Measurements from ENCODE around the gene ARHGDIG.

ARHGDIG gene

GRCh38 chr16:281660-282255 is 1.4 kb downstream of the ARHGDIG start:
- DNase-seq: no peak

DNA sequence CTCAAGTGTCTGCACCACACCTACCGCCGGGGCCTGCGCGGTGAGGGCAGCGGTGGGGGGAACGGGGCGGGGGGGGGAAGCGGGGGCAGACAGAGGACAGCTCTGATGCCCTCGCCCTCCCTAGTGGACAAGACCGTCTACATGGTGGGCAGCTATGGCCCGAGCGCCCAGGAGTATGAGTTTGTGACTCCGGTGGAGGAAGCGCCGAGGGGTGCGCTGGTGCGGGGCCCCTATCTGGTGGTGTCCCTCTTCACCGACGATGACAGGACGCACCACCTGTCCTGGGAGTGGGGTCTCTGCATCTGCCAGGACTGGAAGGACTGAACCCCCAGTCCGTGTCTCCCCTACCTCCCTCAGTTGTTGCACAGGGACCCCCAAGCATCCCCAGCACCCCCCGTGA is 2.1 kb downstream of the ARHGDIG start:
- no peak for DNase-seq

DNA sequence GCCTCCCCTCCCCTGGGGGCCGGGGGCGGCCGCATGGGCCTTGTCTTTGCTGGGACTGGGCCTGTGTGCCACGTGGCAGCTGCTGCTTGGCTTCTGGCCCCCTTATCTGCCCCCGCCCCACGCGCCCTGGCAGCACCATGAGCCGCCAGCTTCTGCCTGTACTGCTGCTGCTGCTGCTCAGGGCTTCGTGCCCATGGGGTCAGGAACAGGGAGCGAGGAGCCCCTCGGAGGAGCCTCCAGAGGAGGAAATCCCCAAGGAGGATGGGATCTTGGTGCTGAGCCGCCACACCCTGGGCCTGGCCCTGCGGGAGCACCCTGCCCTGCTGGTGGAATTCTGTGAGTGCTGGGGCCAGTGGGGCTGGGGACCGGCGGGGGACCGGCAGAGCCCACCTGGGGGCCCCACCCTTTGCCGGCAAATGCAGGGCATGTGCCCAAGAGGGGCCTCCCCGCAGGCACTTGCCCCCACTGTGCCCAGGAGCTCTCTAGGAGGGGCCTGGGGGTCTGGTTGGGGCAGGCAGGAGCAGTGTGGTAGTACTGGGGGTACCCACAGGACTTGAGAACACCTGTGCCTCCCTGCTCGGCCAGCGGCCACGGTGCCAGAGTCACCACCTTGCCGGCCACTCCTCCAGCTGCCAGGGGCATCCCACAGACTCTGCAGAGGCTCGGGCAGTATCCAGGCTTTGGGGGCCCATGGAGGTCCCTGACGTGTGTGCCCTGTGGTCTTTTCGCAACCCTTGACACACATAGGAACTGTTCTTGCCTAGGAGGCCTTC is 2.8 kb downstream of the ARHGDIG start, which contains the start of gene PDIA2:
TSS of gene PDIA2 (plus strand) at position 132 of the 773 bp plus-strand sequence. CDS start at position 138, 6 bp downstream.
- DNase-seq: no peak

GRCh38 chr16:284204-285120 is 4.1 kb downstream of the ARHGDIG start:
- no peak for DNase-seq

- DNase-seq: no peak
These were observed 5.0 kb downstream of the ARHGDIG start for GRCh38 chr16:285146-286055.

GRCh38 chr16:286491-287297 is 6.3 kb downstream of the ARHGDIG start:
- DNase-seq: no peak

DNA sequence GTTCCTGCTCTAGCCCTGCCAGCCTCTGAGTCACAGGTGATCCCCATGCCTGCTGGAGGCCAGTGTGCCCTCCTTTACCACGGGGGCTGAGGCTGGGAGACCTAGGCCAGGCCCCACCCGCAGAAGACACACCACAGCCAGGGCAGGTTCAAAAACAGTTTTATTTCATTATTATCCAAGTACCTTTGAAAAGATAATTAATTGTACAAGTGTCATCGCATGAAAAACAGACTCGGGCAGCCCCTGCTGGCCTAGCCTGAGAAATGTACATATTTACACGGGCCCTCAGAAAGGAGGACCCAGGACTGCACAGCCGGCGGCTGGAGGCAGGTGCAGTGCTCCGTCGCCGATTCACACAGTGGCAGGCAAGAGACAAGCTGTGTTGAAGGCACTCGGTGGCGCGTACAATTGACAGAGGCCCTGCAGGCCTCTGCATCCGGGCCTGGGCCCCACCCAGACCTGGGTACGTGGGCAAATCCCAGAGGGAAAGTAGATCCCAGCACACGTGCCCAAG is 7.0 kb downstream of the ARHGDIG start:
- no peak for DNase-seq

DNA sequence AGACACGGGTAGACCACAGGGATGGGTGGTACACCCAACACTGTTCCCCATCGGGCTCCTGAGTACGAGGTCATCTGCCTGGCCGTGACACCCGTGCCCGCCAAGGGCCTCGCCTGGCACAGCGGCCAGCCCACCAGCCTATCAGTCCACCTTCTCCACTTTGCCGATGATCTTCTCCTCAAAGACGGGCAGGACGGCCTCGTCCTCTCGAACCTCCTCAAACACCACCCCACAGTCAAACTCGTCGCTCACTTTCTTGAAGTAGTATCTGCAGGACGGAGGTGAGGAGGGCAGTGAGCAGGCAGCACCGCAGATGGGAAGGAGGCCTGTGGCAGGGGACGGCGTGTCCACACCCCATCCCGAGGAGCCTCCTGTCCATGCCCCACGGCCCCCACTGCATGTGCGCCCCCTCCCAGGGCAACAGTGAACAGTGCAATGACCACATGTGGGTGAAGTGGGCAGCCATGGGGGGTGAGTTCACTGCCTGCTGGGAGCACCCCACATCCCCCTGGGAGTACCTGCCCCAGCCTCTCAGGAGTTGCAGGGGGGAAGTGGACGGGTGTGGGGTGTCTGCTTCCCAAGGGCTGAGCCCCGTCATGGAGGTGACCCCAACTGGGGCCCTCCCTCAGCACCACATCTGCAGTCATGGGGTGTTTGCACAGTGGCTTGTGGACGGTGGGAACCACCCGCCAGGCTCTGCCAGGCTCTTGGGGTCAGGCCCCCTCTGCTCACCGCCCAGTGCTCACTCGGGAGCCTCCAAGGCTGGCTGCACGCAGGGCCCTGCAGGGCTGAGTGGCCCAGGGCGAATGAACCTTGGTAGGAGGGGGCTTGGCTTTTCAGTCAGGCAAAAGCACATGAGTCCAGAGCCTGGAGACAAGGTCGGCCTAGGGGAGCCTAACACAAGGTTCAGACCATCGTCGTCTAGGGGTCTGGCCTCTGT is 7.9 kb downstream of the ARHGDIG start:
- DNase-seq: no peak

DNA sequence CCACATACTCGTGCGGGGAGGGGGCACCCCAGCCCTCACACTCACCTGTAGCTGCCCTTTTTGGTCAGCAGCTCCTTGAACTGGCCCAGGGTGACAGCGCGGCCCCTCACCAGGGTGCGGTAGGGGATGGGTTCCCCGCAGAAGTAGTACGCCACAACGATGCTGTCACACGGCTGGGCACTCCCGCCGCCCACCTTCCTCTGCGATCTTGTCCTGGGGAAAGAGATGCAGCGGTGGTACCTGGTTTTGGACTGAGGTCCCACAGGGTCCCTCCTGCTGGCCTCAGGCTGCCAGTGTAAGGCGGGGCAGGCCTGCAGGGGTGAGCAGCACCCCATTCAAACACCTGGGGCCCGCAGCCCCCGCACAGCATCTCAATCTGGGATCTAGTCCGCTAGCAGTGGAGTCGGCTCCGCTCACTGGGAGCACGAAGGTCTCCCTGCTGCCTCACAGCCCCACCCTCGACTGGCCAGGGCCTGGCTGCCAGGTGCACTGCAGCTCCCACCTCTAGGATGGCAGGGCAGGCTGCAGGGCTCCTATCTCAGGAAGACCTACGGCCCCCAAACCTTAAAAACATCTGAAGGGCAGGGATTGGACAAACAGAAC is 9.1 kb downstream of the ARHGDIG start:
- DNase-seq: no peak

DNA sequence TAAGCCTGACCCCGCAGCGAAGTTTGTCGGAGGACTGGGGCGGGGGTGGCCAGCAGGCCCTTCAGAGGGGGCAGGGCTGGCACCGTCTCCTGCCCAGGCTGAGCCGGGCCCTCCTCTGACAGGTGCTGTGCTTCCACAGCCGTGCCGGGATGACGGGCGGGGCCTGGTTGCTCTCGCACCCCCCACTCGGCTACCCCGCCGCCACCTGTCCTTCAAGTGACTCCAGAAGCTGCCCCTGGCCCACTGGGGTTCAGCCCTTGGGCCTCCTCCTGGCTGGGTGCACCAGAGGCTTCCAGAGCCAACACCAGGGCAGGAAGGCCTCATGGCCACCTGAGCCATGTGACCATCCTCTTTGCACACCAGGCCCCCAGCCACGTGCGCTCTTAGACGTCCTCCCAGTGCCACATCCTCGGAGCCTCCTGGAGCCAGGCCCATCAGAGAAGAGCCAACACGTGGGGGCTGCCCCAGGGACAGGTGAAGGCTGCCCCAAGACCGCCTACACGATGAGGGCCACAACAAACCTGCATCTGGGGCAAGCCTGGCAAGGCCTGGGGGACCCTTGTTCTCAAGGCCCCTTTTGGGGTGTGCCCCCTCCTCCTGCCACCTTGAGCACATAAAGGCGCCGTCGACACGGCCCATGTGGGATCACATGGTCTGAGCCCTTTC is 9.8 kb downstream of the ARHGDIG start:
- DNase-seq: no peak

- no peak for DNase-seq
These were observed 10.5 kb downstream of the ARHGDIG start for GRCh38 chr16:290681-291405.

DNA sequence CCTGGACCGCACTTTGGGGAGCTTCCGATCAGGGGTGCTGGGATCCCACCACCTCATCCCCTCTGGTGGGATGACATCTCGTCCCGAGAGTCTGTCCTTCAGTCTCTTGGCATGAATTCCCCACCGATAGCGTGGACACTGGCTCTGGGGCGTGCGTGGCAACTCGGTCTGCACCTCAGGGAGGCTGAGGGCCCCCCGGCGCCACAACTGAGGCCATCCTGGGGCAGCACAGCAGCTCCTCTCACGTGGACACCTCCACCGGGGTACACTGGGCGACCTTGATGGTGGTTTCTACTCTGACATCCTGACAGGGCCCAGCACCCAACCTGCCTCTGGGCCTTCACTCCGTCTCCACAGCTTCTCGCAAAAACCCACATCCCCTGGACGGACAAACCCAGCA is 11.1 kb downstream of the ARHGDIG start:
- DNase-seq: no peak

- DNase-seq: no peak
These were observed 12.8 kb downstream of the ARHGDIG start for GRCh38 chr16:293043-293775.

DNA sequence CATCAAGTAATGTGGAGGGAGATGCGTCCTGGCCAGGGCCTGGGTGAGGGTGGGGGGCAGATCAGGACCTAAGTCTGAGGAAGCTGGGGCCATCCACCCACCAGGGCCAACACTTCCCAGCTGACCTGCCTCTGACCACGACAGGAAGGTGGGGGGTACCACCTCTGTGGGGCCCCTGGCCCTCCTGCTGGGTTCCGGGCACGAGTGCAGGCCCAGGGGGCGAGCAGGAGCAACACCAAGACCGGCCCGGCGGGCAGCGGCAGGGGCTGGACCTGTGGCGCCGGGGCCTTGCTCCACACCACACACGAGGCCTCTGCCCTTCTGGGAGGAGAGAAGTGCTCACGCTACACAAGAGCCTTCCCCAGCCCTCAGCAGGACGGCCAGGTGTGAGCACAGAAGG is 15.9 kb downstream of the ARHGDIG start:
- DNase-seq: no peak

DNA sequence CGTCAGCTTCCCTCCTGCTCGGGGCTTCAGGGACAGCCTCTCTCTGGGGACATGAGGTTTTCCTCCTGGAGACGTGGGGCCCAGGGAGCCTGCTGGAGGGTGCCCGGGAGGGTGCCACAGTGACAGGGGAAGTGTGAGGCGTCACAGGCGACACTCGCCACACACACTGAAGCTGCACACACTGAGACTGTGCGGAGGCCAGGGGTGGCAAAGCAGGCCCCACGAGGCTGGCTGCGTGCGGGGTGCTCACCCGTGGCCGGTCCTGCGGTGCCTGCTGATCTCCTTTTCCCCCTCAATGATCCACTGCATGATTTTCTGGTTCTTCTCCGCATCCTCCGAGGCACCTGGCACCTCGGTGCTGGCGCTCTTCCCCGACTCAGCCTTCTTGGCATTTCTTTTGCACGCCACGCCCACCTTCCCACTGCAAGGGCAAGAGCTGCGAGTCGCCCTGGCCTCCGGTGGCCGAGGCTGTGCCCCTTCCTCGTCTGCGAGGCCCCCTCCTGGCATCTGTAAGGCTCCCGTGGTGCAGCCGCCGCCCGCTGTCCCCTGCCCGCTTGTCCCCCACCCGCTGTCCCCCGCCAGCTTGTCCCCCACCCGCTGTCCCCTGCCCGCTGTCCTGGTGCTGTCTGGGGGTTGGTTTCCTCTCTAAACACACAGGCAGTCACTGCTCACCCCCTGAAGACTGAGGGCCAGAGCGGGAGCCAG is 16.6 kb downstream of the ARHGDIG start:
- no peak for DNase-seq

- no peak for DNase-seq
These were observed 17.4 kb downstream of the ARHGDIG start for GRCh38 chr16:297832-298231.

- DNase-seq: no peak
These were observed 20.8 kb downstream of the ARHGDIG start for GRCh38 chr16:301235-301634.

Measured in effector CD4-positive, alpha-beta T cell (primary cell).